CD4-positive, alpha-beta T cell (primary cell): ENCODE data around the gene OPCML. TPM values are rescaled to one million over a fixed set of nuclear protein-coding genes. Genes with fewer than 3 reads are reported as not detected.

Experiments used
- ATAC-seq: fragments of 200-7000 bp; cut with Tn5 transposase; one replicate; pipeline ENCODE4 v1.10.0; 2022; ENCODE audit warnings: mild to moderate bottlenecking; ENCODE audit not compliant: poor library complexity
- CTCF ChIA-PET: fragments of 350-600 bp; sonication (Branson Sonifier 250); formaldehyde crosslinking; loops from one replicate; lab custom pipeline; 2021; ENCODE audit warnings: antibody characterized with exemption, inconsistent platforms; lab: Charles Lee
- POLR2A ChIA-PET: fragments of 350-600 bp; sonication (Branson Sonifier 250); formaldehyde crosslinking; loops from one replicate; lab custom pipeline; 2021; ENCODE audit warnings: antibody characterized with exemption, inconsistent platforms; lab: Charles Lee
- DNase-seq, 14 experiments: peaks; one replicate each; pipeline ENCODE4 v3.0.0-alpha.2; 2013 to 2020; ENCODE audit warnings: mixed read lengths in 2 of 14
- H3K27ac ChIP-seq, 2 donors: one replicate each; pipeline versions ENCODE4 v1.5.1 to v1.7.0; 2013; ENCODE audit warnings: low read length in 2 of 2, low read depth in 1 of 2, mild to moderate bottlenecking in 1 of 2
- H3K27me3 ChIP-seq, 2 experiments: 1 replicate in 1 of 2; 2 replicates in 1 of 2; pipeline versions ENCODE4 v1.6.1 to v1.7.0; 2013; ENCODE audit warnings: low read length in 2 of 2, control low read depth in 1 of 2, mild to moderate bottlenecking in 1 of 2, moderate library complexity in 1 of 2; ENCODE audit not compliant: insufficient read depth in 2 of 2, control insufficient read depth in 1 of 2
- H3K36me3 ChIP-seq: one replicate; pipeline ENCODE4 v1.6.1; 2013; ENCODE audit warnings: low read length, control low read depth; ENCODE audit not compliant: insufficient read depth
- H3K4me1 ChIP-seq: one replicate; pipeline ENCODE4 v1.6.1; 2013; ENCODE audit warnings: low read length, control low read depth; ENCODE audit not compliant: insufficient read depth
- H3K4me3 ChIP-seq: one replicate; pipeline ENCODE4 v1.5.1; 2013; ENCODE audit warnings: mild to moderate bottlenecking, low read length, moderate library complexity
- H3K9me3 ChIP-seq, 2 experiments: 1 replicate in 1 of 2; 2 replicates in 1 of 2; pipeline versions ENCODE4 v1.6.1 to v1.7.0; 2013; ENCODE audit warnings: low read length in 2 of 2, mild to moderate bottlenecking in 2 of 2, control low read depth in 1 of 2, moderate library complexity in 1 of 2; ENCODE audit not compliant: control insufficient read depth in 1 of 2, insufficient read depth in 1 of 2
- H3K27ac Mint-ChIP-seq: one replicate; pipeline ENCODE4 v1.8.0; 2020; ENCODE audit warnings: mixed read lengths
- H3K27me3 Mint-ChIP-seq: one replicate; pipeline ENCODE4 v1.8.0; 2021; ENCODE audit warnings: mixed read lengths
- H3K36me3 Mint-ChIP-seq: one replicate; pipeline ENCODE4 v1.8.0; 2021; ENCODE audit warnings: low read depth, mixed read lengths
- H3K4me1 Mint-ChIP-seq: one replicate; pipeline ENCODE4 v1.8.0; 2021; ENCODE audit warnings: low read depth, mixed read lengths
- H3K4me3 Mint-ChIP-seq: one replicate; pipeline ENCODE4 v1.8.0; 2020; ENCODE audit warnings: mild to moderate bottlenecking, mixed read lengths
- H3K9me3 Mint-ChIP-seq: one replicate; pipeline ENCODE4 v1.8.0; 2020; ENCODE audit warnings: mixed read lengths
- intact Hi-C, 2 experiments: fragments of 100-400 bp; cut with DNase I in 1 of 2; cut with micrococcal nuclease in 1 of 2; formaldehyde crosslinking; loops; one replicate each; pipeline versions ENCODE4 v1.15.1 to v1.9.0; 2023 to 2025; cut with DNase I, micrococcal nuclease
- total RNA-seq, 174 experiments: library from RNA in 2 of 174; stranded (reverse) in 2 of 174; gene quantifications; one replicate each; pipeline ENCODE4 v1.2.3 and lab custom pipeline; 2021 to 2026
- TF ChIP-seq, protein P1 (sequence below): fragments of 200-600 bp; IDR thresholded peaks from one replicate; pipeline ENCODE4 v1.8.0; 2022; ENCODE audit warnings: antibody characterized with exemption, mild to moderate bottlenecking

Gene OPCML
- total RNA-seq, 2 experiments from 2014 or later = not detected

DNA sequence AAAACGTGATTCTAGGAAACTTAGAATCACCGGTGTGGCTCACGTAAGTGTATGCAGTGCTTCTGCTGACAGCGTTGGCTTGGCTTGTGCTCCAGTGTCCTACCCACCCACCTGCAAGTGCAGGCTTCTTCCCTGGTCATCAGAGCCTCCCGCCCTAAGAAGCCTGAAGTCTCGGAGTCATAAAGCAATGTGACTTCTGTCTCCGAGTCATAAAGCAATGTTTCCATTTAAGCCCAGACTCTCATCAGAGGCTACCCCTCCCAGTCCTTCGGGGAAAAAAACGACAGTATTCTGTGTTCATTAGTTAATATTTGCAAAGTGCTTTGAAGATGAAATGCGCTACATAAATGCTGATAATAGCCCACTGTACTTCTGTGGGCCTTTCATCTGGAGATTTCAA lies 293.8 kb downstream of the OPCML start:
- Histone ChIP-seq H3K4me1 (no peaks in the 10 kb centered on the region), H3K36me3 (no peaks in the 10 kb centered on the region), H3K9me3 (peaks cover 0 to 6% of the 10 kb centered on the region in 2 experiments), H3K4me3 (no peak overlapping the region), H3K27me3 (no peaks in the 10 kb centered on the region), H3K27ac (no peak overlapping the region)
- H3K36me3 Mint-ChIP-seq = no peaks in the 10 kb centered on the region
- DNase-seq (no peak), ATAC-seq (no peak)
- ChIA-PET CTCF (no interaction called here), POLR2A (no interaction called here)
- H3K4me3 Mint-ChIP-seq = no peak overlapping the region
- no peak overlapping the region for H3K27ac Mint-ChIP-seq
- no peaks in the 10 kb centered on the region for H3K4me1 Mint-ChIP-seq
- H3K27me3 Mint-ChIP-seq = peaks cover 5% of the 10 kb centered on the region
- TF ChIP-seq, protein P1, sequence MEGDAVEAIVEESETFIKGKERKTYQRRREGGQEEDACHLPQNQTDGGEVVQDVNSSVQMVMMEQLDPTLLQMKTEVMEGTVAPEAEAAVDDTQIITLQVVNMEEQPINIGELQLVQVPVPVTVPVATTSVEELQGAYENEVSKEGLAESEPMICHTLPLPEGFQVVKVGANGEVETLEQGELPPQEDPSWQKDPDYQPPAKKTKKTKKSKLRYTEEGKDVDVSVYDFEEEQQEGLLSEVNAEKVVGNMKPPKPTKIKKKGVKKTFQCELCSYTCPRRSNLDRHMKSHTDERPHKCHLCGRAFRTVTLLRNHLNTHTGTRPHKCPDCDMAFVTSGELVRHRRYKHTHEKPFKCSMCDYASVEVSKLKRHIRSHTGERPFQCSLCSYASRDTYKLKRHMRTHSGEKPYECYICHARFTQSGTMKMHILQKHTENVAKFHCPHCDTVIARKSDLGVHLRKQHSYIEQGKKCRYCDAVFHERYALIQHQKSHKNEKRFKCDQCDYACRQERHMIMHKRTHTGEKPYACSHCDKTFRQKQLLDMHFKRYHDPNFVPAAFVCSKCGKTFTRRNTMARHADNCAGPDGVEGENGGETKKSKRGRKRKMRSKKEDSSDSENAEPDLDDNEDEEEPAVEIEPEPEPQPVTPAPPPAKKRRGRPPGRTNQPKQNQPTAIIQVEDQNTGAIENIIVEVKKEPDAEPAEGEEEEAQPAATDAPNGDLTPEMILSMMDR = no peak
- H3K9me3 Mint-ChIP-seq = peaks cover 3% of the 10 kb centered on the region
- intact Hi-C loops = no loop called here

DNA sequence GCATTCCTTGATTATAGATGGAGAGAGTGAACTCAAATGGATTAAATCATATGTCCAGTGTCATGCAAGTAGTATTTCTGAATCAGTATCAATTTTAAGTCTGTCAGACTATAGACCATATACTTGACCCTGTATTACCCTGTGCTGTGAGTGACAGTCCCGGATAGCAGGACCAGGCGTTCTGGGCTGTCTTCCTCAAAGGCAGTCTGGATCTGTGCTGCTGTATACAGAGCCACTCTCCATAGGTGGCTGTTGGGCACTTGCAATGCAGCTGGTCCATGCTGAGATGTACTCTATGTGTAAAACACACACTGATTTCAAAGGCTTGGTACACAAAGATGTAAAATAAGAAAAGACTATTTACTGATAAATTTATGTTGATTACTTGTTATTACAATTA lies 294.3 kb downstream of the OPCML start:
- peaks cover 5% of the 10 kb centered on the region for H3K27me3 Mint-ChIP-seq
- H3K36me3 Mint-ChIP-seq = no peaks in the 10 kb centered on the region
- DNase-seq (no peak), ATAC-seq (no peak)
- no peaks in the 10 kb centered on the region for H3K36me3 ChIP-seq
- H3K9me3 Mint-ChIP-seq = peaks cover 5% of the 10 kb centered on the region
- no peaks in the 10 kb centered on the region for H3K4me1 Mint-ChIP-seq
- intact Hi-C loops = no loop called here
- H3K27ac Mint-ChIP-seq = no peak overlapping the region
- CTCF ChIA-PET = no interaction called here
- H3K4me3 ChIP-seq = no peak overlapping the region
- no peaks in the 10 kb centered on the region for H3K4me1 ChIP-seq
- H3K4me3 Mint-ChIP-seq = no peak overlapping the region
- H3K27ac ChIP-seq = no peak overlapping the region
- POLR2A ChIA-PET = no interaction called here
- H3K9me3 ChIP-seq = peaks cover 0 to 6% of the 10 kb centered on the region in 2 experiments
- TF ChIP-seq, protein P1 = no peak
- H3K27me3 ChIP-seq = no peaks in the 10 kb centered on the region

DNA sequence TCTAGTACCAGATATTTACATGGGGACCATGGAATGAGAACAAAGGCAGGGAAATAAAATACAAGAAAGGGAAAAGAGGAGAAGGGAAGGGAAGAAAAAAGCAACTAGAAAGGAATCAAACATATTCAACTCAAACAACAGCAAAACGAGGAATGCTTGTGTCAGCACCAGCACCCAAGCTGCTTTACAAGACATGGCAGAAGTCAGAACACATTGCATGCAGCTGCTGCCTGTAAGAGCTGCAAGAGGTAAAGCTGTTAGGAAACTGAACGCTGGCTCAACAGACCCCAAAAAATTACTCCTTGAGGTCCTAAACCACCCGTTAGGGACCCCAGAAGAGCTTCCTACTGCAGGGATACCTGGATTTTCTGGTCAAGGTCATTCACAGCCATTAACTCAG lies 296.9 kb downstream of the OPCML start:
- Histone ChIP-seq H3K27me3 (no peaks in the 10 kb centered on the region), H3K4me1 (no peaks in the 10 kb centered on the region), H3K36me3 (no peaks in the 10 kb centered on the region), H3K27ac (no peak overlapping the region), H3K4me3 (no peak overlapping the region), H3K9me3 (peaks cover 0 to 6% of the 10 kb centered on the region in 2 experiments)
- no peak for ATAC-seq
- TF ChIP-seq, protein P1 = no peak
- intact Hi-C loops = no loop called here
- DNase-seq = no peak
- CTCF ChIA-PET = no interaction called here
- peaks cover 2% of the 10 kb centered on the region for H3K27me3 Mint-ChIP-seq
- H3K9me3 Mint-ChIP-seq = peaks cover 5% of the 10 kb centered on the region
- POLR2A ChIA-PET = no interaction called here
- H3K36me3 Mint-ChIP-seq = no peaks in the 10 kb centered on the region
- no peak overlapping the region for H3K27ac Mint-ChIP-seq
- no peak overlapping the region for H3K4me3 Mint-ChIP-seq
- no peaks in the 10 kb centered on the region for H3K4me1 Mint-ChIP-seq
